ENCODE measurements around the gene HPN.

DNA sequence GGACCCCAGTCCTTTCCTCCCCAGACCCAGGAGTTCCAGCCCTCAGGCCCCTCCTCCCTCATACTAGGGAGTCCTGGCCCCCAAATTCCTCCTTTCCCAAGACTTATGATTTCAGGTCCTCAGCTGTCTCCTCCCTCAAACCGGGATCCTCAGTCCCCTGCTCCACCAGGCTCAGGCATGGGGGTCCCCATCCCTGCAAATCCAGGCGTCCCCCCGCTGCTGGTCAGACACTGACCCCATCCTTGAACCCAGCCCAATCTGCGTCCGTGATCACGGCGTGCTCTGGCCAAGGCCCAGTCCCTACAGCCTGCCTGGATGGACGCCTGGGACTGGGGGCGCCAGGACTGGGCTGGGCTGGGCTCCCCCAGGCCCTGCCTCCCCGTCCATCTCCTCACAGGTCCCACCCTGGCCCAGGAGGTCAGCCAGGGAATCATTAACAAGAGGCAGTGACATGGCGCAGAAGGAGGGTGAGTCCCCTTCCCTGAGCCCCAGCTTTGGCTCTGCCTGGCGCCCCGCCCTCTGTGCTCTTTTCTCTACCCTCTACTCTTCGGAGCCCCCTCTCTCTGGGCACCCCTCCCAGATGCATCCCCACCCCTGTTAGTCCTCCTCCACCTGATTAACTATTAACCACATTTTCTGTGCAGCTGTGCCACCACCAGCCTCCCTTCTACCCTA is 672 bp downstream of the HPN start:
- TF ChIP-seq CTCF (IDR thresholded peaks at IDR 0.05; ENCODE audit: low read depth, low read length) (no peak), EZH2phosphoT487 (IDR thresholded peaks at IDR 0.05; ENCODE audit: low read depth) (no peak)

Data from OCI-LY3 (cell line).